ENCODE results near the gene NIPAL1. TPM values are rescaled to one million over a fixed set of nuclear protein-coding genes. Genes with fewer than 3 reads are reported as not detected.
"Not testable (repeated sequence)": the region's sequence is repeated elsewhere in the genome, so short reads cannot be mapped to it uniquely, and the experiment has no call there.

Gene NIPAL1
- total and polyA plus RNA-seq, 5 experiments from 2014 or later, result 0.13 to 2.5 (median 1.7) TPM; not detected in 1

GRCh38 chr4:48010906-48011305, 5.7 kb upstream of the NIPAL1 start:
- peaks cover 0 to 18% (median 5%) of the 10 kb centered on the region in 9 donors for H3K9me3 Mint-ChIP-seq
- DNase-seq, H3K36me3 Mint-ChIP-seq, POLR2A ChIA-PET, H3K27ac Mint-ChIP-seq, H3K4me1 Mint-ChIP-seq, H3K4me3 Mint-ChIP-seq, ATAC-seq: not testable (repeated sequence)
- peaks cover 5 to 23% (median 11%) of the 10 kb centered on the region in 5 donors for H3K27me3 Mint-ChIP-seq

- H3K4me1 Mint-ChIP-seq, result peaks cover 3 to 7% (median 7%) of the 10 kb centered on the region in 4 donors
- DNase-seq, result no peak
- H3K27ac Mint-ChIP-seq, result no peak overlapping the region
- peaks cover 5 to 23% (median 11%) of the 10 kb centered on the region in 5 donors for H3K27me3 Mint-ChIP-seq
- H3K4me3 Mint-ChIP-seq, result no peak overlapping the region
- ATAC-seq, result no peak
- peaks cover 0 to 11% (median 4%) of the 10 kb centered on the region in 9 donors for H3K9me3 Mint-ChIP-seq
- peaks cover 0 to 5% (median under 1%) of the 10 kb centered on the region in 3 donors for H3K36me3 Mint-ChIP-seq
- POLR2A ChIA-PET, result no interaction called here
Observed at GRCh38 chr4:48011722-48012121, 4.8 kb upstream of the NIPAL1 start.

- Mint-ChIP-seq H3K27me3 (peaks cover 5 to 23% (median 11%) of the 10 kb centered on the region in 5 donors), H3K4me1 (peaks cover 3 to 13% (median 9%) of the 10 kb centered on the region in 4 donors), H3K27ac (no peak overlapping the region), H3K36me3 (no peaks in the 10 kb centered on the region), H3K9me3 (peaks cover 0 to 6% (median 0%) of the 10 kb centered on the region in 9 donors), H3K4me3 (peak overlapping the region in 1 of 10 donors; percentile 12)
- DNase-seq, result no peak
- POLR2A ChIA-PET, result no interaction called here
- no peak for ATAC-seq
Observed at GRCh38 chr4:48012824-48013223, 3.7 kb upstream of the NIPAL1 start.

- Mint-ChIP-seq H3K27ac (no peak overlapping the region), H3K27me3 (peaks cover 5 to 23% (median 11%) of the 10 kb centered on the region in 5 donors), H3K4me1 (peaks cover 3 to 13% (median 9%) of the 10 kb centered on the region in 4 donors), H3K36me3 (no peaks in the 10 kb centered on the region), H3K9me3 (no peaks in the 10 kb centered on the region), H3K4me3 (peak overlapping the region in 2 of 10 donors; percentile 16 to 87)
- ATAC-seq, result no peak
- DNase-seq, result no peak
- POLR2A ChIA-PET, result no interaction called here
Observed at GRCh38 chr4:48015216-48015615, 1.4 kb upstream of the NIPAL1 start.

- H3K4me1 Mint-ChIP-seq, result peaks cover 3 to 13% (median 9%) of the 10 kb centered on the region in 4 donors
- no peaks in the 10 kb centered on the region for H3K9me3 Mint-ChIP-seq
- no peak for ATAC-seq
- POLR2A ChIA-PET, result no interaction called here
- H3K27ac Mint-ChIP-seq, result peak overlapping the region in 1 of 10 donors; percentile 66
- peak overlapping the region; percentile 80 to 90 (median 87) for H3K4me3 Mint-ChIP-seq
- H3K27me3 Mint-ChIP-seq, result peaks cover 4 to 18% (median 8%) of the 10 kb centered on the region in 5 donors
- DNase-seq, result no peak
- H3K36me3 Mint-ChIP-seq, result no peaks in the 10 kb centered on the region
Observed at GRCh38 chr4:48015678-48016077, 894 bp upstream of the NIPAL1 start.

- Mint-ChIP-seq H3K36me3 (no peaks in the 10 kb centered on the region), H3K4me1 (peaks cover 3 to 13% (median 9%) of the 10 kb centered on the region in 4 donors), H3K9me3 (no peaks in the 10 kb centered on the region), H3K27ac (peak overlapping the region in 3 of 10 donors; percentile 18 to 36 (median 22)), H3K27me3 (peaks cover 0 to 17% (median 4%) of the 10 kb centered on the region in 5 donors), H3K4me3 (peak overlapping the region; percentile 80 to 90 (median 87))
- peak in 7 of 10 donors; percentile 13 to 59 (median 23) for DNase-seq
- peak; percentile 22 to 33 for ATAC-seq
- POLR2A ChIA-PET, result no interaction called here
Observed at GRCh38 chr4:48017108-48017571, 568 bp downstream of the NIPAL1 start.

GRCh38 chr4:48018112-48018511, 1.5 kb downstream of the NIPAL1 start:
- H3K27me3 Mint-ChIP-seq, result peaks cover 0 to 21% (median 5%) of the 10 kb centered on the region in 5 donors
- H3K4me1 Mint-ChIP-seq, result peaks cover 3 to 13% (median 9%) of the 10 kb centered on the region in 4 donors
- H3K36me3 Mint-ChIP-seq, result no peaks in the 10 kb centered on the region
- H3K4me3 Mint-ChIP-seq, result no peak overlapping the region
- POLR2A ChIA-PET, result no interaction called here
- ATAC-seq, result no peak
- H3K9me3 Mint-ChIP-seq, result no peaks in the 10 kb centered on the region
- H3K27ac Mint-ChIP-seq, result no peak overlapping the region
- DNase-seq, result no peak

GRCh38 chr4:48021100-48021499, 4.5 kb downstream of the NIPAL1 start:
- no peak overlapping the region for H3K4me3 Mint-ChIP-seq
- ATAC-seq, result no peak
- H3K9me3 Mint-ChIP-seq, result no peaks in the 10 kb centered on the region
- peaks cover 0 to 7% (median 4%) of the 10 kb centered on the region in 4 donors for H3K4me1 Mint-ChIP-seq
- POLR2A ChIA-PET, result no interaction called here
- peaks cover 4 to 16% (median 9%) of the 10 kb centered on the region in 5 donors for H3K27me3 Mint-ChIP-seq
- DNase-seq, result no peak
- H3K27ac Mint-ChIP-seq, result no peak overlapping the region
- no peaks in the 10 kb centered on the region for H3K36me3 Mint-ChIP-seq

- no peak overlapping the region for H3K4me3 Mint-ChIP-seq
- H3K27ac Mint-ChIP-seq, result no peak overlapping the region
Observed at GRCh38 chr4:48022192-48022799, 5.7 kb downstream of the NIPAL1 start.

GRCh38 chr4:48024522-48024921, 8.0 kb downstream of the NIPAL1 start:
- DNase-seq (no peak), ATAC-seq (no peak)
- H3K27ac Mint-ChIP-seq, result no peak overlapping the region
- H3K9me3 Mint-ChIP-seq, result no peaks in the 10 kb centered on the region
- no peaks in the 10 kb centered on the region for H3K4me1 Mint-ChIP-seq
- POLR2A ChIA-PET, result interaction anchor here (0.6 kb wide), 1 partner anchor 172 kb away, joined by 4 read pairs; no protein-coding TSS in a partner anchor
- H3K4me3 Mint-ChIP-seq, result no peak overlapping the region
- H3K27me3 Mint-ChIP-seq, result peaks cover 4 to 16% (median 9%) of the 10 kb centered on the region in 5 donors
- no peaks in the 10 kb centered on the region for H3K36me3 Mint-ChIP-seq

More at GRCh38 chr4:48022192-48022799, 5.7 kb downstream of the NIPAL1 start:
- Mint-ChIP-seq H3K27me3 (peaks cover 4 to 16% (median 9%) of the 10 kb centered on the region in 5 donors), H3K4me1 (peaks cover 0 to 3% (median 1%) of the 10 kb centered on the region in 4 donors), H3K36me3 (no peaks in the 10 kb centered on the region), H3K9me3 (no peaks in the 10 kb centered on the region)
- DNase-seq (no peak), ATAC-seq (no peak)
- POLR2A ChIA-PET, result no interaction called here

GRCh38 chr4:48025005-48025404, 8.4 kb downstream of the NIPAL1 start:
- DNase-seq (no peak), ATAC-seq (no peak)
- no peak overlapping the region for H3K4me3 Mint-ChIP-seq
- no peak overlapping the region for H3K27ac Mint-ChIP-seq
- H3K4me1 Mint-ChIP-seq, result no peaks in the 10 kb centered on the region
- no peaks in the 10 kb centered on the region for H3K36me3 Mint-ChIP-seq
- no peaks in the 10 kb centered on the region for H3K9me3 Mint-ChIP-seq
- POLR2A ChIA-PET, result no interaction called here
- H3K27me3 Mint-ChIP-seq, result peaks cover 4 to 14% (median 9%) of the 10 kb centered on the region in 5 donors

- peaks cover 0 to 7% (median 4%) of the 10 kb centered on the region in 5 donors for H3K27me3 Mint-ChIP-seq
- H3K36me3 Mint-ChIP-seq, result no peaks in the 10 kb centered on the region
- ATAC-seq (no peak), DNase-seq (no peak)
- H3K27ac Mint-ChIP-seq, result no peak overlapping the region
- H3K9me3 Mint-ChIP-seq, result no peaks in the 10 kb centered on the region
- H3K4me1 Mint-ChIP-seq, result no peaks in the 10 kb centered on the region
- H3K4me3 Mint-ChIP-seq, result no peak overlapping the region
- POLR2A ChIA-PET, result no interaction called here
Observed at GRCh38 chr4:48027653-48028052, 11.1 kb downstream of the NIPAL1 start.

- no peak overlapping the region for H3K4me3 Mint-ChIP-seq
- ATAC-seq (no peak), DNase-seq (no peak)
- POLR2A ChIA-PET, result no interaction called here
- no peaks in the 10 kb centered on the region for H3K9me3 Mint-ChIP-seq
- H3K27me3 Mint-ChIP-seq, result peaks cover 0 to 7% (median 4%) of the 10 kb centered on the region in 5 donors
- H3K27ac Mint-ChIP-seq, result no peak overlapping the region
- H3K36me3 Mint-ChIP-seq, result no peaks in the 10 kb centered on the region
- peaks cover under 1 to 3% (median 1%) of the 10 kb centered on the region in 4 donors for H3K4me1 Mint-ChIP-seq
Observed at GRCh38 chr4:48028696-48029095, 12.1 kb downstream of the NIPAL1 start.

Measured in naive thymus-derived CD8-positive, alpha-beta T cell (primary cell).